Caco-2 (cell line): ENCODE measurements around the gene IRAK3. TPM values are rescaled to one million over a fixed set of nuclear protein-coding genes. Genes with fewer than 3 reads are reported as not detected.

Source experiments
- BruUV-seq: library from RNA; stranded (reverse); fragments of 400-500 nt; replicated peaks from 2 replicates; lab custom pipeline; 2021; lab: Mats Ljungman, UMichigan
- CTCF ChIA-PET: fragments of 300-600 bp; sonication (Branson Sonifier 250); formaldehyde crosslinking; loops from one replicate; lab custom pipeline; 2022; ENCODE audit warnings: antibody characterized with exemption; lab: Charles Lee
- POLR2A ChIA-PET: fragments of 300-600 bp; sonication (Branson Sonifier 250); formaldehyde crosslinking; loops from one replicate; lab custom pipeline; 2022; ENCODE audit warnings: antibody characterized with exemption; lab: Charles Lee
- DNase-seq, 2 experiments: peaks; one replicate each; pipeline versions ENCODE4 v3.0.0 to v3.0.0-alpha.2; 2020 to 2022
- H3K27me3 ChIP-seq: replicated peaks from 2 replicates; pipeline ENCODE4 v1.6.0; 2011; ENCODE audit warnings: low read length; ENCODE audit not compliant: control insufficient read depth, insufficient read depth
- H3K36me3 ChIP-seq: 2 replicates; pipeline ENCODE4 v1.5.1; 2011; ENCODE audit warnings: low read length; ENCODE audit not compliant: control insufficient read depth, insufficient read depth
- H3K4me1 ChIP-seq: fragments of 250-450 bp; sonication (Bioruptor Pico); 2 replicates; pipeline ENCODE4 v1.5.1; 2020; ENCODE audit warnings: mild to moderate bottlenecking
- H3K4me3 ChIP-seq: 2 replicates; pipeline ENCODE4 v1.5.1; 2011; ENCODE audit warnings: low read depth, mild to moderate bottlenecking, control low read depth, low read length
- H3K9me3 ChIP-seq: fragments of 250-450 bp; sonication (Bioruptor Pico); 2 replicates; pipeline ENCODE4 v1.5.1; 2020; ENCODE audit warnings: mild to moderate bottlenecking, moderate library complexity
- H3K27ac Mint-ChIP-seq: one replicate; pipeline ENCODE4 v1.8.0; 2022; ENCODE audit warnings: mixed read lengths; ENCODE audit not compliant: unreplicated experiment
- H3K27me3 Mint-ChIP-seq: one replicate; pipeline ENCODE4 v1.8.0; 2022; ENCODE audit warnings: mixed read lengths; ENCODE audit not compliant: insufficient read depth, unreplicated experiment
- H3K36me3 Mint-ChIP-seq: one replicate; pipeline ENCODE4 v1.8.0; 2022; ENCODE audit warnings: mild to moderate bottlenecking, mixed read lengths; ENCODE audit not compliant: insufficient read depth, unreplicated experiment
- H3K4me1 Mint-ChIP-seq: one replicate; pipeline ENCODE4 v1.8.0; 2022; ENCODE audit warnings: low read depth, mixed read lengths; ENCODE audit not compliant: unreplicated experiment
- H3K4me3 Mint-ChIP-seq: one replicate; pipeline ENCODE4 v1.8.0; 2022; ENCODE audit warnings: mild to moderate bottlenecking, moderate library complexity, mixed read lengths; ENCODE audit not compliant: unreplicated experiment
- H3K9me3 Mint-ChIP-seq: one replicate; pipeline ENCODE4 v1.8.0; 2022; ENCODE audit warnings: mixed read lengths; ENCODE audit not compliant: unreplicated experiment
- CTCF ChIP-seq, 2 experiments: fragments of 200-600 bp in 1 of 2; IDR thresholded peaks; 1 replicate in 1 of 2; 2 replicates in 1 of 2; pipeline versions ENCODE4 v1.5.1 to v1.8.0; 2011 to 2022; ENCODE audit warnings: antibody characterized with exemption in 1 of 2, control low read depth in 1 of 2, inconsistent platforms in 1 of 2, low read depth in 1 of 2, low read length in 1 of 2, mild to moderate bottlenecking in 1 of 2, moderate library complexity in 1 of 2; ENCODE audit not compliant: insufficient read depth in 1 of 2, severe bottlenecking in 1 of 2, unreplicated experiment in 1 of 2
- intact Hi-C: fragments of 100-400 bp; cut with micrococcal nuclease; formaldehyde crosslinking; loops from one replicate; pipeline ENCODE4 v1.10.0; 2022; ENCODE audit not compliant: unreplicated experiment
- total RNA-seq: library from RNA; stranded (reverse); gene quantifications from 2 replicates; pipeline ENCODE4 v1.2.3, GENCODE V29; 2022

The IRAK3 gene
- total RNA-seq, 1 experiment from 2014 or later: not detected

GRCh38 chr12:66258011-66258410 lies 69.0 kb downstream of the IRAK3 start:
- no TSS peak for BruUV-seq
- Histone ChIP-seq H3K4me3 (no peak overlapping the region), H3K27me3 (no peaks in the 10 kb centered on the region), H3K36me3 (no peaks in the 10 kb centered on the region), H3K9me3 (no peaks in the 10 kb centered on the region), H3K4me1 (no peaks in the 10 kb centered on the region)
- POLR2A ChIA-PET: no interaction called here
- intact Hi-C loops: no loop called here
- Mint-ChIP-seq H3K9me3 (no peaks in the 10 kb centered on the region), H3K27me3 (peaks cover 21% of the 10 kb centered on the region), H3K4me3 (no peak overlapping the region), H3K36me3 (no peaks in the 10 kb centered on the region), H3K27ac (no peak overlapping the region), H3K4me1 (no peaks in the 10 kb centered on the region)
- no peak for TF ChIP-seq CTCF (IDR thresholded peaks at IDR 0.05; ENCODE audit: insufficient read depth in 1 of 2, low read depth in 1 of 2, low read length in 1 of 2, severe bottlenecking in 1 of 2, unreplicated experiment in 1 of 2)
- DNase-seq: no peak
- CTCF ChIA-PET: no interaction called here

DNA sequence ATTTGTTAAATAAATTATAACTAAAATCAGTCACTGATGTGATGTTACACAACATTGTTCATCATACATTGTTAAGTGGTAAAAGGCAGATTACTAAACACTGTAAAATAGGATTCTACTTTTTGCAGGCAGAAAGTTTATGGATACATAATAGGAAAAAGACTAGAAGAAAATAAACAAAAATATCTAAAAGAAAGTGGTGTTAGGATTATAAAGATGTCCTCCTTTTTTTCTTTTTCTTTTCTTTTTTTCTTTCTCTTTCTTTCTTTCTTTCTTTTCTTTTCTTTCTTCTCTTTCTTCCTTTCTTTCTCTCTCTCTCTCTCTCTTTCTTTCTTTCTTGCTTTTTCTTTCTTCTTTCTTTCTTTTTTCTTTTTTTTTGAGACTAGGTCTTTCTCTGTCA lies 73.7 kb downstream of the IRAK3 start:
- H3K9me3 Mint-ChIP-seq: no peaks in the 10 kb centered on the region
- no peak overlapping the region for H3K27ac Mint-ChIP-seq
- CTCF ChIA-PET: no interaction called here
- intact Hi-C loops: no loop called here
- H3K4me3 Mint-ChIP-seq: no peak overlapping the region
- H3K9me3 ChIP-seq: no peaks in the 10 kb centered on the region
- no TSS peak for BruUV-seq
- no peak overlapping the region for H3K4me3 ChIP-seq
- H3K36me3 Mint-ChIP-seq: no peaks in the 10 kb centered on the region
- DNase-seq: no peak
- H3K27me3 ChIP-seq: no peaks in the 10 kb centered on the region
- POLR2A ChIA-PET: no interaction called here
- no peaks in the 10 kb centered on the region for H3K4me1 ChIP-seq
- H3K4me1 Mint-ChIP-seq: no peaks in the 10 kb centered on the region
- no peaks in the 10 kb centered on the region for H3K36me3 ChIP-seq
- peaks cover 29% of the 10 kb centered on the region for H3K27me3 Mint-ChIP-seq
- TF ChIP-seq CTCF (IDR thresholded peaks at IDR 0.05; ENCODE audit: insufficient read depth in 1 of 2, low read depth in 1 of 2, low read length in 1 of 2, severe bottlenecking in 1 of 2, unreplicated experiment in 1 of 2): no peak

DNA sequence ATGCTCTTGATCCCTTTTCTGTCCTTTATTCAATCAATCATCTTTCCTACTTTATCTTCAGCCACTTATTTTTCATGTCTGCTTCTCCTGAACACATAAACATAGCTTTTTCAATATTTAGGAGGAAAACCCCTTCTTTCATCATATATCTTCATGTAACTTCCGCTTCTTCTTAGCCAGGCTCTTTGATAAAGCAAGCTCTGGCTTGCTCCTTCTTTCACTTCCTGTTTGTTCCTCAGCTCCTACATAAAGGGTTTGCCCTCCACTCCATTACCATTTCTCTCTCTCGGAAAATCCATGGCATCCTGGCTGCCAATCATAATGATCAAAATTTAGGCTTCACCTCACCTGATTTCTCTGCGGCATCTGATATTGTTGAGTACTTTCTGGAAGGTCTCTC lies 79.5 kb downstream of the IRAK3 start:
- H3K9me3 ChIP-seq: no peaks in the 10 kb centered on the region
- intact Hi-C loops: loop anchor here (2.0 kb wide), 1 partner anchor 140 kb away; no protein-coding TSS in a partner anchor
- CTCF ChIA-PET: interaction anchor here (1.7 kb wide), 1 partner anchor 33 kb away, joined by 5 read pairs; no protein-coding TSS in a partner anchor
- no peaks in the 10 kb centered on the region for H3K36me3 ChIP-seq
- no peaks in the 10 kb centered on the region; the same call in 1 of the 2 replicates for H3K27me3 ChIP-seq
- Mint-ChIP-seq H3K9me3 (no peaks in the 10 kb centered on the region), H3K4me3 (no peak overlapping the region), H3K4me1 (no peaks in the 10 kb centered on the region), H3K27me3 (peaks cover 12% of the 10 kb centered on the region), H3K27ac (no peak overlapping the region), H3K36me3 (no peaks in the 10 kb centered on the region)
- DNase-seq: no peak
- BruUV-seq: no TSS peak
- H3K4me1 ChIP-seq: no peaks in the 10 kb centered on the region
- TF ChIP-seq CTCF (IDR thresholded peaks at IDR 0.05; ENCODE audit: insufficient read depth in 1 of 2, low read depth in 1 of 2, low read length in 1 of 2, severe bottlenecking in 1 of 2, unreplicated experiment in 1 of 2): no peak
- POLR2A ChIA-PET: no interaction called here
- H3K4me3 ChIP-seq: no peak overlapping the region
